OCI-LY3 (cell line): Measurements from ENCODE around the gene PAM.

Experiments
- H2AFZ ChIP-seq: fragments of 200-600, 300-600 bp; shearing (Covaris generic); 2 replicates; pipeline ENCODE4 v1.6.0; 2014; ENCODE audit warnings: antibody characterized with exemption, low read depth, low read length
- H3K27ac ChIP-seq: fragments of 200-600, 300-600 bp; sonication (generic); 2 replicates; pipeline ENCODE4 v1.5.1; 2014; ENCODE audit warnings: mild to moderate bottlenecking, low read length, moderate library complexity, mixed read lengths
- H3K27me3 ChIP-seq: fragments of 200-600, 300-600 bp; sonication (generic); 2 replicates; pipeline ENCODE4 v1.6.1; 2014; ENCODE audit warnings: low read depth, low read length, mixed read lengths
- H3K36me3 ChIP-seq: fragments of 200-600, 300-600 bp; sonication (generic); replicated peaks from 2 replicates; pipeline ENCODE3; 2014; ENCODE audit warnings: low read depth, low read length, mixed read lengths
- H3K4me1 ChIP-seq: fragments of 300-600, 200-600 bp; sonication (generic); 2 replicates; pipeline ENCODE4 v1.6.1; 2014; ENCODE audit warnings: low read length, mixed read lengths
- H3K4me2 ChIP-seq: fragments of 200-600, 300-600 bp; sonication (generic); 2 replicates; pipeline ENCODE4 v1.6.1; 2014; ENCODE audit warnings: low read length, mixed read lengths
- H3K4me3 ChIP-seq: fragments of 300-600, 200-600 bp; sonication (generic); 2 replicates; pipeline ENCODE4 v1.5.1; 2014; ENCODE audit warnings: antibody characterized with exemption, mild to moderate bottlenecking, low read length, moderate library complexity
- H3K79me2 ChIP-seq: fragments of 300-600, 200-600 bp; shearing (Covaris generic); 2 replicates; pipeline ENCODE4 v1.6.1; 2014; ENCODE audit warnings: mild to moderate bottlenecking, low read length, mixed read lengths
- H3K9ac ChIP-seq: fragments of 300-600, 200-600 bp; shearing (Covaris generic); 2 replicates; pipeline ENCODE4 v1.6.0; 2014; ENCODE audit warnings: mild to moderate bottlenecking, low read length, moderate library complexity
- H3K9me3 ChIP-seq: fragments of 200-600, 300-600 bp; shearing (Covaris generic); 2 replicates; pipeline ENCODE4 v1.6.1; 2014; ENCODE audit warnings: low read length, mixed read lengths; ENCODE audit not compliant: insufficient read depth
- H4K20me1 ChIP-seq: fragments of 200-600, 300-600 bp; sonication (generic); 2 replicates; pipeline ENCODE4 v1.6.1; 2016; ENCODE audit warnings: low read length, mixed read lengths; ENCODE audit not compliant: insufficient read depth
- EZH2phosphoT487 ChIP-seq: fragments of 200-600 bp; shearing (Covaris generic); IDR thresholded peaks from 2 replicates; pipeline ENCODE4 v1.6.1; 2018; ENCODE audit warnings: antibody characterized with exemption, mixed run types, low read depth
- TF ChIP-seq, protein P1 (sequence below): fragments of 200-600, 300-600 bp; sonication (generic); IDR thresholded peaks from 2 replicates; pipeline ENCODE4 v1.5.1; 2014; ENCODE audit warnings: antibody characterized with exemption, low read length, low read depth

The PAM gene

GRCh38 chr5:102763734-102764133 lies 8.6 kb downstream of the PAM start:
- peaks cover 36% of the 10 kb centered on the region for H3K79me2 ChIP-seq
- no peaks in the 10 kb centered on the region for H3K36me3 ChIP-seq
- no peak overlapping the region for H2AFZ ChIP-seq
- H4K20me1 ChIP-seq = peaks cover 8% of the 10 kb centered on the region; the same call in 1 of the 2 replicates
- TF ChIP-seq EZH2phosphoT487 = no peak
- TF ChIP-seq, protein P1, sequence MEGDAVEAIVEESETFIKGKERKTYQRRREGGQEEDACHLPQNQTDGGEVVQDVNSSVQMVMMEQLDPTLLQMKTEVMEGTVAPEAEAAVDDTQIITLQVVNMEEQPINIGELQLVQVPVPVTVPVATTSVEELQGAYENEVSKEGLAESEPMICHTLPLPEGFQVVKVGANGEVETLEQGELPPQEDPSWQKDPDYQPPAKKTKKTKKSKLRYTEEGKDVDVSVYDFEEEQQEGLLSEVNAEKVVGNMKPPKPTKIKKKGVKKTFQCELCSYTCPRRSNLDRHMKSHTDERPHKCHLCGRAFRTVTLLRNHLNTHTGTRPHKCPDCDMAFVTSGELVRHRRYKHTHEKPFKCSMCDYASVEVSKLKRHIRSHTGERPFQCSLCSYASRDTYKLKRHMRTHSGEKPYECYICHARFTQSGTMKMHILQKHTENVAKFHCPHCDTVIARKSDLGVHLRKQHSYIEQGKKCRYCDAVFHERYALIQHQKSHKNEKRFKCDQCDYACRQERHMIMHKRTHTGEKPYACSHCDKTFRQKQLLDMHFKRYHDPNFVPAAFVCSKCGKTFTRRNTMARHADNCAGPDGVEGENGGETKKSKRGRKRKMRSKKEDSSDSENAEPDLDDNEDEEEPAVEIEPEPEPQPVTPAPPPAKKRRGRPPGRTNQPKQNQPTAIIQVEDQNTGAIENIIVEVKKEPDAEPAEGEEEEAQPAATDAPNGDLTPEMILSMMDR = no peak
- H3K27me3 ChIP-seq = no peaks in the 10 kb centered on the region
- H3K9ac ChIP-seq = no peak overlapping the region
- no peaks in the 10 kb centered on the region for H3K9me3 ChIP-seq
- no peak overlapping the region for H3K4me2 ChIP-seq
- H3K27ac ChIP-seq = no peak overlapping the region
- peaks cover 26% of the 10 kb centered on the region for H3K4me1 ChIP-seq
- no peak overlapping the region for H3K4me3 ChIP-seq

DNA sequence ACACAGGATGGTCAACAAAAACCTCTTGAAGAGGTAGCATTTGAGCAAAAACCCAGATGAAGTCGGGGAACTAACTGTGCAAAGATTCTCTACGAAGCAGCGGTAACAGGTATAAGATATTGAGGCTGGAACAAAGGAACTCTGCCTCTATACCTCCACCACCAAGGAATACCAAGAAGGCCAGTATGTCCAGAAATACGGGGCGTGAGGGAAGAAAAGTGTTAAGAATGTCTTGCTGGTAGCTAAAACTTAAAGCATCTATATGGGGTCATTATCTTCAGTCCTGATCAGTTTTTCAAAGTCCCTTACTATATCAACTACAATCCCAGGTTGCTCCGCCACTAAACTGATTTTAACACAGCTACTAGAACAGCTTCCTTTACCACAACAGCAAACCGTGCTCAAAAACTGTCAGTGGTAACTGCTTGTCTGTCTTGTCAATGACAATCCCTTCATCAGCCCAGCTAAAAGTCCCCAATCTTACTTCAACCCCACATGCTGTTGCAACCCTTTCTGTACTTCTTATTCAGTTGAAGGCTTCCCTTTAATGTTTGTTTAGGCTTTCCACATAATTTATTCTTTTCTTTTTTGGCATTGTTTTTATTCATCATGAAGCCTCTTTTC lies 9.4 kb downstream of the PAM start:
- Histone ChIP-seq H4K20me1 (peaks cover 8% of the 10 kb centered on the region; the same call in 1 of the 2 replicates), H3K27ac (no peak overlapping the region), H3K4me3 (no peak overlapping the region), H3K36me3 (no peaks in the 10 kb centered on the region), H3K79me2 (peaks cover 36% of the 10 kb centered on the region), H3K4me1 (peaks cover 26% of the 10 kb centered on the region), H3K9me3 (no peaks in the 10 kb centered on the region), H3K9ac (no peak overlapping the region), H2AFZ (no peak overlapping the region), H3K4me2 (no peak overlapping the region), H3K27me3 (no peaks in the 10 kb centered on the region)
- TF ChIP-seq EZH2phosphoT487 = no peak
- TF ChIP-seq, protein P1 = no peak

GRCh38 chr5:102765350-102765749 lies 10.2 kb downstream of the PAM start:
- H3K4me1 ChIP-seq = peaks cover 26% of the 10 kb centered on the region
- no peak overlapping the region for H3K27ac ChIP-seq
- H3K4me2 ChIP-seq = no peak overlapping the region
- H3K4me3 ChIP-seq = no peak overlapping the region
- no peaks in the 10 kb centered on the region for H3K36me3 ChIP-seq
- H3K27me3 ChIP-seq = no peaks in the 10 kb centered on the region
- no peak for TF ChIP-seq EZH2phosphoT487
- TF ChIP-seq, protein P1 = no peak
- peaks cover 8% of the 10 kb centered on the region; the same call in 1 of the 2 replicates for H4K20me1 ChIP-seq
- no peak overlapping the region for H2AFZ ChIP-seq
- H3K9me3 ChIP-seq = no peaks in the 10 kb centered on the region
- no peak overlapping the region for H3K9ac ChIP-seq
- peaks cover 29% of the 10 kb centered on the region for H3K79me2 ChIP-seq

DNA sequence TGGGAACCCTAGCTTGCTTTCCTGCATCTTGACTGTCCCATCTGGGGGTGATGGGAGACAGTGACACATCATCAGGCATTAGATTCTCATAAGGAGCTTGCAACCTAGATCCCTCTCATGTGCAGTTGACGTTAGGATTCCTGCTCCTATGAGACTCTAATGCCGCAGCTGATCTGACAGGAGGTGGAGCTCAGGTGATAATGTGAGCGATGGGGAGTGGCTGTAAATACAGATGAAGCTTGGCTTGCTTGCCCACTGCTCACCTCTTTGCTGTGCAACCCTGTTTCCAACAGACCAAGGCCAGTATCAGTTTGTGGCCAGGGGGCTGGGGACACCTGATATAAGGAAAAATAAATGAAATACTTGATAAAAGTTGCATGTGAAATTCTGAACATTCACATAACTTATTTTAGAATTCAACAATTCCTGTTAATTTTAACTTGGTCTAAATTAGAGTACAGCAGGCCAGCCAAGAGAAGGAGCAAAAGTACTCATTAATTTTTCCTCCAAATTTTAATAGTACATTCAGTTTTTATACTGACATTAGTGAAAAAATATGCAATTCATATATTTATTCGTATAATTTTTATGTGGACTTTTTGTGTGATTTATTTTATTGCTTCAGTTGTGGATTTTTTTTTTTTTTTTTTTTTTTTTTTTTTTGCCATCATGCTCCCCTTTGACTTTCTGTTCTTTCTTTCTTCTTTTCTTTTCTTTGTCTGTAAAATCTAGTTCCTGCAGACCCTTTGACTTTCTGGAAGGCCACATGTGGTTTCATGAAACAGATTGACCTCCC lies 11.4 kb downstream of the PAM start:
- H3K79me2 ChIP-seq = peaks cover 30% of the 10 kb centered on the region
- H3K4me3 ChIP-seq = no peak overlapping the region

More for the DNA sequence above, 11.4 kb downstream of the PAM start:
- H3K36me3 ChIP-seq = no peaks in the 10 kb centered on the region
- no peaks in the 10 kb centered on the region for H3K9me3 ChIP-seq
- no peak overlapping the region for H3K9ac ChIP-seq
- no peak overlapping the region for H2AFZ ChIP-seq
- H3K4me1 ChIP-seq = peaks cover 19% of the 10 kb centered on the region
- no peak for TF ChIP-seq EZH2phosphoT487
- TF ChIP-seq, protein P1 = no peak
- no peak overlapping the region for H3K27ac ChIP-seq
- no peak overlapping the region for H3K4me2 ChIP-seq
- no peaks in the 10 kb centered on the region for H3K27me3 ChIP-seq
- peaks cover 9% of the 10 kb centered on the region; the same call in 1 of the 2 replicates for H4K20me1 ChIP-seq
